ENCODE data around the gene CD244. TPM values are rescaled to one million over a fixed set of nuclear protein-coding genes. Genes with fewer than 3 reads are reported as not detected.

CD244 gene
- total and polyA plus RNA-seq, 8 donors = 0.15 to 1.1 (median 0.43) TPM; not detected in 3

- Histone ChIP-seq H3K9me3 (no peaks in the 10 kb centered on the region), H3K4me1 (peaks cover 0 to 12% (median 0%) of the 10 kb centered on the region in 4 donors), H3K4me3 (no peak overlapping the region), H3K27ac (no peak overlapping the region), H3K27me3 (no peaks in the 10 kb centered on the region), H3K36me3 (no peaks in the 10 kb centered on the region)
- 65 to 80% (median 67%) methylated on average over 6 of the region's 6 CpGs for WGBS, 5 donors
- TF ChIP-seq POLR2AphosphoS5 (IDR thresholded peaks at IDR 0.05) (no peak), POLR2A (IDR thresholded peaks at IDR 0.05) (no peak), CTCF (IDR thresholded peaks at IDR 0.05) (no peak), EP300 (IDR thresholded peaks at IDR 0.05) (no peak)
- DNase-seq = no peak
- intact Hi-C loops (cut with DNase I; ENCODE audit: low total_unique reads) = loop anchor here (10.0 kb wide), 1 partner anchor 88 kb away; the partner anchor contains the start of gene ITLN2
These were observed 4.1 kb upstream of the CD244 start for GRCh38 chr1:160866695-160867260.

- intact Hi-C loops (cut with DNase I; ENCODE audit: low total_unique reads) = loop anchor here (10.0 kb wide), 1 partner anchor 89 kb away; the partner anchor contains the start of gene ITLN2
- Histone ChIP-seq H3K27ac (no peak overlapping the region), H3K27me3 (no peaks in the 10 kb centered on the region), H3K36me3 (no peaks in the 10 kb centered on the region), H3K4me3 (no peak overlapping the region), H3K9me3 (no peaks in the 10 kb centered on the region), H3K4me1 (peaks cover 0 to 12% (median 0%) of the 10 kb centered on the region in 4 donors)
- no peak for DNase-seq
- TF ChIP-seq CTCF (IDR thresholded peaks at IDR 0.05) (no peak), POLR2A (IDR thresholded peaks at IDR 0.05) (no peak), POLR2AphosphoS5 (IDR thresholded peaks at IDR 0.05) (no peak), EP300 (IDR thresholded peaks at IDR 0.05) (no peak)
These were observed 3.5 kb upstream of the CD244 start for GRCh38 chr1:160866001-160866694.

- no peaks in the 10 kb centered on the region for H3K9me3 ChIP-seq
- intact Hi-C loops (cut with DNase I; ENCODE audit: low total_unique reads) = loop anchor here (10.0 kb wide), 1 partner anchor 89 kb away; the partner anchor contains the start of gene ITLN2
- H3K4me1 ChIP-seq = peaks cover 0 to 12% (median 0%) of the 10 kb centered on the region in 4 donors
- WGBS, 5 donors = 82 to 86% (median 83%) methylated on average over 5 of the region's 5 CpGs
- no peaks in the 10 kb centered on the region for H3K36me3 ChIP-seq
- DNase-seq = no peak
- H3K4me3 ChIP-seq = no peak overlapping the region
- no peak overlapping the region for H3K27ac ChIP-seq
- no peaks in the 10 kb centered on the region for H3K27me3 ChIP-seq
- TF ChIP-seq EP300 (IDR thresholded peaks at IDR 0.05) = no peak
- TF ChIP-seq POLR2AphosphoS5 (IDR thresholded peaks at IDR 0.05) = no peak
- no peak for TF ChIP-seq POLR2A (IDR thresholded peaks at IDR 0.05)
These were observed 2.6 kb upstream of the CD244 start for GRCh38 chr1:160865337-160865736.

- Histone ChIP-seq H3K4me1 (peaks cover 0 to 12% (median 0%) of the 10 kb centered on the region in 4 donors), H3K27me3 (no peaks in the 10 kb centered on the region), H3K9me3 (no peaks in the 10 kb centered on the region), H3K27ac (no peak overlapping the region), H3K36me3 (no peaks in the 10 kb centered on the region), H3K4me3 (no peak overlapping the region)
- intact Hi-C loops (cut with DNase I; ENCODE audit: low total_unique reads) = loop anchor here (10.0 kb wide), 1 partner anchor 91 kb away; the partner anchor contains the start of gene ITLN2
- no peak for DNase-seq
- WGBS, 5 donors = 51 to 81% (median 67%) methylated on average over 2 of the region's 2 CpGs
- TF ChIP-seq POLR2A (IDR thresholded peaks at IDR 0.05) (no peak), POLR2AphosphoS5 (IDR thresholded peaks at IDR 0.05) (no peak), CTCF (IDR thresholded peaks at IDR 0.05) (no peak), EP300 (IDR thresholded peaks at IDR 0.05) (no peak)
These were observed 1.5 kb upstream of the CD244 start for GRCh38 chr1:160864173-160864572.

Measured in stomach (tissue), 9 donors.